ENCODE measurements around the gene APOL3.
"Not testable (repeated sequence)": the region's sequence is repeated elsewhere in the genome, so short reads cannot be mapped to it uniquely, and the experiment has no call there.

Gene APOL3

GRCh38 chr22:36144886-36145541 lies 15.5 kb downstream of the APOL3 start:
- H3K4me1 ChIP-seq (ENCODE audit: control insufficient read depth in 1 of 2, insufficient read depth in 2 of 2, low read length in 2 of 2): peaks cover 0 to 16% of the 10 kb centered on the region in 2 donors
- H3K27me3 ChIP-seq (ENCODE audit: low read depth, low read length): no peaks in the 10 kb centered on the region
- H3K4me3 ChIP-seq (ENCODE audit: low read depth in 1 of 2, low read length in 2 of 2): no peak overlapping the region
- H3K9me3 ChIP-seq (ENCODE audit: control insufficient read depth in 1 of 2, low read length in 2 of 2): no peaks in the 10 kb centered on the region
- H3K36me3 ChIP-seq (ENCODE audit: control insufficient read depth in 1 of 2, insufficient read depth in 2 of 2, low read length in 2 of 2): peaks cover 29 to 34% of the 10 kb centered on the region in 2 donors
- no peak overlapping the region for H3K27ac ChIP-seq (ENCODE audit: low read length)

DNA sequence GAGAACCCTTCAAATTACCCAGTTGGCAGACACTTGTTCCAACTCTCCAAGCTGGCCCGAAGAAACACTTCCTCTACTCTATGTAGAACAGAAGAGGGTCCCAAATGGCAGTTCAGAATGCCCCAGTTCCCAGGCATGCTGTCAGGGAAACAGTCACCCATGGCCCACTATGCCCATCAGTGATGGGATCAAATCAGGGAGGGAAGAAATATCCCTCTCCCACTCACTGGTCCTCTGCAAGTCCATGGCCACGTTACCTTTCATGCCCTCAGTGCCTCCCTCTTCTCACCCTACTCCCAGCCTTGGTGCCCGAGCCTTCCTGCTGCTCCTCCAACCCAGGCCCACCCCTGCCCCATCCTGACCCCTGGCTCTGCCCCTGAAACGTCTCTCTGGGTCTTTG lies 16.6 kb downstream of the APOL3 start:
- no peaks in the 10 kb centered on the region for H3K9me3 ChIP-seq (ENCODE audit: control insufficient read depth in 1 of 2, low read length in 2 of 2)
- no peaks in the 10 kb centered on the region for H3K27me3 ChIP-seq (ENCODE audit: low read depth, low read length)
- no peak overlapping the region for H3K27ac ChIP-seq (ENCODE audit: low read length)
- no peak overlapping the region for H3K4me3 ChIP-seq (ENCODE audit: low read depth in 1 of 2, low read length in 2 of 2)
- H3K4me1 ChIP-seq (ENCODE audit: control insufficient read depth in 1 of 2, insufficient read depth in 2 of 2, low read length in 2 of 2): peaks cover 0 to 16% of the 10 kb centered on the region in 2 donors
- H3K36me3 ChIP-seq (ENCODE audit: control insufficient read depth in 1 of 2, insufficient read depth in 2 of 2, low read length in 2 of 2): peaks cover 24 to 30% of the 10 kb centered on the region in 2 donors

- H3K9me3 ChIP-seq (ENCODE audit: control insufficient read depth in 1 of 2, low read length in 2 of 2): no peaks in the 10 kb centered on the region
- H3K27me3 ChIP-seq (ENCODE audit: low read depth, low read length): no peaks in the 10 kb centered on the region
- H3K4me3 ChIP-seq (ENCODE audit: low read depth in 1 of 2, low read length in 2 of 2): no peak overlapping the region
- H3K27ac ChIP-seq (ENCODE audit: low read length): no peak overlapping the region
- H3K36me3 ChIP-seq (ENCODE audit: control insufficient read depth in 1 of 2, insufficient read depth in 2 of 2, low read length in 2 of 2): peaks cover 18 to 26% of the 10 kb centered on the region in 2 donors
- peaks cover 0 to 16% of the 10 kb centered on the region in 2 donors for H3K4me1 ChIP-seq (ENCODE audit: control insufficient read depth in 1 of 2, insufficient read depth in 2 of 2, low read length in 2 of 2)
These were observed 17.3 kb downstream of the APOL3 start for GRCh38 chr22:36143066-36143815.

GRCh38 chr22:36141481-36141880 lies 19.1 kb downstream of the APOL3 start:
- no peak overlapping the region for H3K4me3 ChIP-seq (ENCODE audit: low read depth in 1 of 2, low read length in 2 of 2)
- no peaks in the 10 kb centered on the region for H3K27me3 ChIP-seq (ENCODE audit: low read depth, low read length)
- H3K4me1 ChIP-seq (ENCODE audit: control insufficient read depth in 1 of 2, insufficient read depth in 2 of 2, low read length in 2 of 2): peaks cover 0 to 9% of the 10 kb centered on the region in 2 donors
- no peaks in the 10 kb centered on the region for H3K9me3 ChIP-seq (ENCODE audit: control insufficient read depth in 1 of 2, low read length in 2 of 2)
- H3K36me3 ChIP-seq (ENCODE audit: control insufficient read depth in 1 of 2, insufficient read depth in 2 of 2, low read length in 2 of 2): peaks cover 16 to 26% of the 10 kb centered on the region in 2 donors
- no peak overlapping the region for H3K27ac ChIP-seq (ENCODE audit: low read length)

- not testable (repeated sequence) for H3K27ac ChIP-seq (ENCODE audit: low read length)
These were observed 21.8 kb downstream of the APOL3 start for GRCh38 chr22:36138709-36139108.

DNA sequence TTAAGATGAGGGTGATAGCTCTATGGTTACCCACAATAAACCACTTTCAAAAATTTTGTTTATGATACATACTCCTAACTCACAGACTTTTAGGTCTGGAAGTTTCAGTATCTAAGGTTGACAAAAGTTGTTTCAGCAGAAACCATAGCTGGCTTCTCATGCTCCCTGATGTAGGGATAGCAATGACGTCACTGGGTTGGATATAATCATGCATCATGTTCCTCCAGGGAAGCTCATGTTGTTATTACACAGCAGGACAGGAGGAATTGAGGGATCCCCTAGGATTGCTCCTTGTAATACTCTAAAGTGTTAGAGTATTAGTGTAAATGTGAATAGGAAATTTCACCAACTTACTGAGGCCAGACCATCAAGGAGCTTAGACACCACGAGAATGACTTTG lies 23.6 kb downstream of the APOL3 start:
- Histone ChIP-seq H3K27ac (ENCODE audit: low read length) (peak overlapping the region; percentile 53), H3K9me3 (ENCODE audit: control insufficient read depth in 1 of 2, low read length in 2 of 2) (no peaks in the 10 kb centered on the region), H3K4me1 (ENCODE audit: control insufficient read depth in 1 of 2, insufficient read depth in 2 of 2, low read length in 2 of 2) (no peaks in the 10 kb centered on the region), H3K4me3 (ENCODE audit: low read depth in 1 of 2, low read length in 2 of 2) (no peak overlapping the region), H3K27me3 (ENCODE audit: low read depth, low read length) (no peaks in the 10 kb centered on the region), H3K36me3 (ENCODE audit: control insufficient read depth in 1 of 2, insufficient read depth in 2 of 2, low read length in 2 of 2) (peaks cover 8 to 12% of the 10 kb centered on the region in 2 donors)

More at GRCh38 chr22:36138709-36139108, 21.8 kb downstream of the APOL3 start:
- not testable (repeated sequence) for H3K4me3 ChIP-seq (ENCODE audit: low read depth in 1 of 2, low read length in 2 of 2); H3K4me1 ChIP-seq (ENCODE audit: control insufficient read depth in 1 of 2, insufficient read depth in 2 of 2, low read length in 2 of 2); H3K9me3 ChIP-seq (ENCODE audit: control insufficient read depth in 1 of 2, low read length in 2 of 2); H3K27me3 ChIP-seq (ENCODE audit: low read depth, low read length)
- peaks cover 16 to 24% of the 10 kb centered on the region in 2 donors for H3K36me3 ChIP-seq (ENCODE audit: control insufficient read depth in 1 of 2, insufficient read depth in 2 of 2, low read length in 2 of 2)

GRCh38 chr22:36136475-36136874 lies 24.1 kb downstream of the APOL3 start:
- H3K27me3 ChIP-seq (ENCODE audit: low read depth, low read length): no peaks in the 10 kb centered on the region
- H3K4me3 ChIP-seq (ENCODE audit: low read depth in 1 of 2, low read length in 2 of 2): no peak overlapping the region
- H3K27ac ChIP-seq (ENCODE audit: low read length): peak overlapping the region; percentile 53
- H3K36me3 ChIP-seq (ENCODE audit: control insufficient read depth in 1 of 2, insufficient read depth in 2 of 2, low read length in 2 of 2): peaks cover 7 to 8% of the 10 kb centered on the region in 2 donors
- H3K9me3 ChIP-seq (ENCODE audit: control insufficient read depth in 1 of 2, low read length in 2 of 2): no peaks in the 10 kb centered on the region
- no peaks in the 10 kb centered on the region for H3K4me1 ChIP-seq (ENCODE audit: control insufficient read depth in 1 of 2, insufficient read depth in 2 of 2, low read length in 2 of 2)

DNA sequence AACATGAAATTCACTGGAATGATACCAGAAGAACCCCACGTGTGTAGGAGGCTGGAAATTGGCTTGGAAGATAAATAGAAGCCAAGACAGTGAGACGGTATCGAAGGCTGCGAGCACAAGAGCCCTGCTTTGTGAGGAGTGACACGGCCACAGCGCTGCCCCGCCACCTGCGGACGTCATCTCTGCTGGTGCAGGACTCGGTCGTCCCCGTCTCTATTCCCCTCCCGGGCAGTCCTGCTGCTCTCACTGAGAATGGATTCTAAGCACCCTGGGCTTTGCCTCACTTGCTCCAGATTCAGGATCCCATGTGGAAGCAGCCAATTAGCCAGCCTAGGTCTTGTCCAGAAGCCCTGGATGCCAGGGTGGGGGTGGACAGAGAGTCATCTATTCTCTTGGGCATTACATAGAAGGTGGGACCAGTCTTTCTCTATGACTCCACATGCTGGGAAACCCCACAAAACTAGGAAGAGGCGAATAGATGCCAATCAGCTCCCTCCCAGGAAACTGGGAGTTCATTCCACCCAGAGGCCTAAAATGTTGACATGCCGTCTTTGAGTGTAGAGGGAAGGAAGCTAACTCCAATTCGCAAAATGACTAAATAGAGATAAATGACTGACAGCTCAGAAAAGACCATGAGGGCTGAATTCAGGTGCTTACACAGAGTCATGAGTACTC lies 25.1 kb downstream of the APOL3 start:
- Histone ChIP-seq H3K27me3 (ENCODE audit: low read depth, low read length) (no peaks in the 10 kb centered on the region), H3K27ac (ENCODE audit: low read length) (no peak overlapping the region), H3K4me1 (ENCODE audit: control insufficient read depth in 1 of 2, insufficient read depth in 2 of 2, low read length in 2 of 2) (no peaks in the 10 kb centered on the region), H3K36me3 (ENCODE audit: control insufficient read depth in 1 of 2, insufficient read depth in 2 of 2, low read length in 2 of 2) (peaks cover 0 to under 1% of the 10 kb centered on the region in 2 donors), H3K4me3 (ENCODE audit: low read depth in 1 of 2, low read length in 2 of 2) (no peak overlapping the region), H3K9me3 (ENCODE audit: control insufficient read depth in 1 of 2, low read length in 2 of 2) (no peaks in the 10 kb centered on the region)

GRCh38 chr22:36134182-36134581 lies 26.4 kb downstream of the APOL3 start:
- Histone ChIP-seq H3K27me3 (ENCODE audit: low read depth, low read length) (no peaks in the 10 kb centered on the region), H3K4me3 (ENCODE audit: low read depth in 1 of 2, low read length in 2 of 2) (no peak overlapping the region), H3K9me3 (ENCODE audit: control insufficient read depth in 1 of 2, low read length in 2 of 2) (no peaks in the 10 kb centered on the region), H3K36me3 (ENCODE audit: control insufficient read depth in 1 of 2, insufficient read depth in 2 of 2, low read length in 2 of 2) (no peaks in the 10 kb centered on the region), H3K27ac (ENCODE audit: low read length) (no peak overlapping the region), H3K4me1 (ENCODE audit: control insufficient read depth in 1 of 2, insufficient read depth in 2 of 2, low read length in 2 of 2) (no peaks in the 10 kb centered on the region)

GRCh38 chr22:36131907-36132306 lies 28.6 kb downstream of the APOL3 start:
- Histone ChIP-seq H3K27ac (ENCODE audit: low read length) (no peak overlapping the region), H3K27me3 (ENCODE audit: low read depth, low read length) (no peaks in the 10 kb centered on the region), H3K4me1 (ENCODE audit: control insufficient read depth in 1 of 2, insufficient read depth in 2 of 2, low read length in 2 of 2) (no peaks in the 10 kb centered on the region), H3K9me3 (ENCODE audit: control insufficient read depth in 1 of 2, low read length in 2 of 2) (no peaks in the 10 kb centered on the region), H3K36me3 (ENCODE audit: control insufficient read depth in 1 of 2, insufficient read depth in 2 of 2, low read length in 2 of 2) (no peaks in the 10 kb centered on the region), H3K4me3 (ENCODE audit: low read depth in 1 of 2, low read length in 2 of 2) (no peak overlapping the region)

Measured in muscle layer of duodenum (tissue), 2 donors.